ENCODE results near the gene ANKRD31.

- TF ChIP-seq POLR2AphosphoS5 (IDR thresholded peaks at IDR 0.05) (no peak), CTCF (IDR thresholded peaks at IDR 0.05) (no peak)
Observed at GRCh38 chr5:75021800-75022199, 214.9 kb downstream of the ANKRD31 start.

Measured in prostate gland (tissue), 2 donors.